GM12878 (cell line): ENCODE results near the gene SYNPR. TPM values are rescaled to one million over a fixed set of nuclear protein-coding genes. Genes with fewer than 3 reads are reported as not detected.
A peak's percentile ranks its signal among the peaks of the same experiment; 100 is the strongest.

ENCODE experiments used
- ATAC-seq: fragments of 200-7000 bp; cut with Tn5 transposase; 3 replicates; pipeline ENCODE4 v1.9.1; 2020; ENCODE audit warnings: mild to moderate bottlenecking, moderate library complexity
- BruUV-seq: library from RNA; stranded (reverse); fragments of 400-500 nt; replicated peaks from 2 replicates; lab custom pipeline; 2021; lab: Mats Ljungman, UMichigan
- CTCF ChIA-PET: fragments of 300-600 bp; sonication (Branson Sonifier 250); formaldehyde crosslinking; extraction: SDS; loops from one replicate; lab custom pipeline; 2021; ENCODE audit warnings: inconsistent platforms; lab: Yijun Ruan, JAX
- POLR2A ChIA-PET: fragments of 350-600 bp; formaldehyde crosslinking; extraction: SDS; loops from one replicate; lab custom pipeline; 2021; ENCODE audit warnings: inconsistent platforms; lab: Charles Lee
- RAD21 ChIA-PET: fragments of 300-600 bp; sonication (Branson Sonifier 250); formaldehyde crosslinking; loops from one replicate; lab custom pipeline; 2023; ENCODE audit warnings: antibody characterized with exemption; ENCODE audit not compliant: unreplicated experiment; lab: Charles Lee
- SMC1A ChIA-PET: fragments of 300-600 bp; sonication (Branson Sonifier 250); formaldehyde crosslinking; loops from one replicate; lab custom pipeline; 2023; ENCODE audit not compliant: unreplicated experiment, uncharacterized antibody; lab: Charles Lee
- DNase-seq: peaks from one replicate; pipeline ENCODE4 v3.0.0-alpha.2; 2011; ENCODE audit warnings: low read depth, low spot score
- FAIRE-seq: peaks from 3 replicates; lab custom pipeline; 2011; peaks lifted over from hg19 to GRCh38; lab: Jason Lieb, UNC
- H2AFZ ChIP-seq: 2 replicates; pipeline ENCODE4 v1.6.0; 2011; ENCODE audit warnings: low read depth, low read length, control low read depth; ENCODE audit not compliant: control insufficient read depth
- H3K27ac ChIP-seq: 2 replicates; pipeline ENCODE4 v1.5.1; 2011; ENCODE audit warnings: control low read depth; ENCODE audit not compliant: control insufficient read depth, insufficient read depth
- H3K27me3 ChIP-seq, 2 experiments: replicated peaks in 1 of 2; 2 replicates each; pipeline versions ENCODE4 v1.6.0 to v1.6.1; 2011; ENCODE audit warnings: low read length in 1 of 2; ENCODE audit not compliant: control insufficient read depth in 2 of 2, insufficient read depth in 2 of 2
- H3K36me3 ChIP-seq, 2 experiments: 2 replicates each; pipeline ENCODE4 v1.5.1; 2011; ENCODE audit warnings: low read length in 1 of 2; ENCODE audit not compliant: control insufficient read depth in 2 of 2, insufficient read depth in 2 of 2
- H3K4me1 ChIP-seq: 2 replicates; pipeline ENCODE4 v1.6.1; 2011; ENCODE audit warnings: mild to moderate bottlenecking, low read length, moderate library complexity, mixed read lengths; ENCODE audit not compliant: control insufficient read depth, insufficient read depth
- H3K4me2 ChIP-seq: 2 replicates; pipeline ENCODE4 v1.6.0; 2011; ENCODE audit warnings: control low read depth; ENCODE audit not compliant: control insufficient read depth, insufficient read depth
- H3K4me3 ChIP-seq: fragments of 200-600 bp; sonication (generic); 2 replicates; pipeline ENCODE4 v1.5.1; 2016
- H3K79me2 ChIP-seq: 2 replicates; pipeline ENCODE4 v1.6.0; 2011; ENCODE audit warnings: low read length; ENCODE audit not compliant: control insufficient read depth, insufficient read depth
- H3K9ac ChIP-seq: 2 replicates; pipeline ENCODE4 v1.8.0; 2011; ENCODE audit warnings: low read length, control low read depth, mixed read lengths; ENCODE audit not compliant: control insufficient read depth, insufficient read depth
- H3K9me3 ChIP-seq: replicated peaks from 3 replicates; pipeline ENCODE4 v1.5.1; 2011; ENCODE audit warnings: mild to moderate bottlenecking, low read length; ENCODE audit not compliant: control insufficient read depth, insufficient read depth
- H4K20me1 ChIP-seq: 2 replicates; pipeline ENCODE4 v1.6.0; 2011; ENCODE audit not compliant: control insufficient read depth, insufficient read depth
- ETV6 ChIP-seq, 2 experiments: fragments of 450-650 bp in 1 of 2; IDR thresholded peaks in 1 of 2; conservative IDR thresholded peaks in 1 of 2; 2 replicates each; pipeline ENCODE4 v1.6.1; 2014; ENCODE audit warnings: antibody characterized with exemption in 1 of 2, borderline replicate concordance in 1 of 2, low read depth in 1 of 2, mild to moderate bottlenecking in 1 of 2, moderate library complexity in 1 of 2
- GABPA ChIP-seq: IDR thresholded peaks from 2 replicates; pipeline ENCODE4 v1.6.1; 2014; ENCODE audit warnings: antibody characterized with exemption, low read depth, mild to moderate bottlenecking, inconsistent platforms
- NFXL1 ChIP-seq: fragments of 450-650 bp; IDR thresholded peaks from 2 replicates; pipeline ENCODE4 v1.6.1; 2017; ENCODE audit warnings: antibody characterized with exemption, mild to moderate bottlenecking, borderline replicate concordance
- RAD21 ChIP-seq: IDR thresholded peaks from 2 replicates; pipeline ENCODE4 v1.6.1; 2011; ENCODE audit warnings: mild to moderate bottlenecking, low read depth, low read length, moderate library complexity; ENCODE audit not compliant: insufficient read depth
- RBBP5 ChIP-seq: fragments of 200-600 bp; sonication (generic); conservative IDR thresholded peaks from 2 replicates; pipeline ENCODE4 v1.6.1; 2016
- SMC3 ChIP-seq: IDR thresholded peaks from 2 replicates; pipeline ENCODE4 v1.6.1; 2011; ENCODE audit warnings: low read length, improper control_type of control experiment, borderline replicate concordance
- YY1 ChIP-seq: IDR thresholded peaks from 2 replicates; pipeline ENCODE4 v1.6.1; 2011; ENCODE audit warnings: low read depth, mild to moderate bottlenecking, low read length
- WGBS: methylation state at CpG from one replicate; pipeline ENCODE4 v1.1.6; 2016; ENCODE audit warnings: low lambda C conversion rate; ENCODE audit not compliant: insufficient replicate concordance, insufficient coverage; ENCODE audit errors: missing lambda C conversion rate; 5-methylcytosine and 5-hydroxymethylcytosine counted together
- in situ Hi-C: fragments of 300-500 bp; cut with MboI; formaldehyde crosslinking; loops from 9 replicates; pipeline ENCODE4 v1.14.3; 2018; ENCODE audit warnings: mixed read lengths
- intact Hi-C: fragments of 100-400 bp; cut with micrococcal nuclease; formaldehyde crosslinking; loops from one replicate; pipeline ENCODE4 v1.14.2; 2022; ENCODE audit not compliant: unreplicated experiment
- polyA plus RNA-seq, 11 experiments: library from polyadenylated mRNA; depleted of rRNA in 4 of 11; unstranded in 6 of 11; stranded (reverse) in 5 of 11; fragments of >200 nt; fragmentation: Nextera tagmentation in 4 of 11; fragmentation: Illumina TruSeq in 1 of 11; extraction: Ambion mirVana in 4 of 11; extraction: Trizol in 1 of 11; gene quantifications; 1 replicate in 1 of 11; 2 replicates in 10 of 11; pipeline versions ENCODE4 v1.2.1 to v1.2.3, GENCODE V29; 2011 to 2016; ENCODE audit warnings: inconsistent platforms in 2 of 11, missing spikeins in 2 of 11, low read depth in 1 of 11
- total RNA-seq, 4 experiments: library from RNA; depleted of rRNA in 3 of 4; stranded (reverse); fragments of >200 nt in 3 of 4; fragmentation: Illumina TruSeq in 1 of 4; extraction: Trizol in 1 of 4; gene quantifications; 2 replicates each; pipeline versions ENCODE4 v1.2.1 to v1.2.3, GENCODE V29; 2013 to 2021
- TF ChIP-seq, protein P1 (sequence below), 3 experiments: IDR thresholded peaks in 2 of 3; conservative IDR thresholded peaks in 1 of 3; 2 replicates each; pipeline ENCODE4 v1.5.1; 2011; ENCODE audit warnings: low read depth in 3 of 3, low read length in 3 of 3, mild to moderate bottlenecking in 3 of 3, control low read depth in 2 of 3, moderate library complexity in 2 of 3, inconsistent platforms in 1 of 3, mixed read lengths in 1 of 3; ENCODE audit not compliant: control insufficient read depth in 2 of 3, insufficient read depth in 1 of 3; ENCODE audit errors: extremely low read depth in 1 of 3
- TF ChIP-seq, protein P2 (sequence below): IDR thresholded peaks from 2 replicates; pipeline ENCODE4 v1.6.1; 2011; ENCODE audit warnings: low read depth, mild to moderate bottlenecking, low read length, moderate library complexity, borderline replicate concordance; ENCODE audit errors: extremely low read depth

The SYNPR gene
- total and polyA plus RNA-seq, 10 of the 15 experiments (the other 5 are each of a cell fraction or from before 2014, with no cell fraction given) = not detected

DNA sequence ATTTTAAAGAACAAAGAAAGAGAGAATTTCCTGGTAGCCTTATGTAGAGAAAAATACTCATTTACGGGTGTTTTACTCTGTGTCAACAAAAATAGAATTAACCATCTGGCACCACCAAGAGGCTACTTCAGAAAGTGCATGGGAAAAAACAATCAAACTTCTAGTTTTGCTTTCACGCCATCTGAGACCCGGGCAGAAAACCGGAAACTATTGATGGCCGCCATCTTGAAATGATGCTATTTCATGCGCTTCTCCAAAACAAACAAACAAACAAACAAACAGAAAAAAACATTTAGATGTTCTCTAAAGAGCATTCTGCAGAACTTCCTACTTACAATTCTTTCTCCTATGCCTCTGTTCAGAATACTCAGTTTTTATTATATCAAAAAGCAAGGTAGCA lies 49.4 kb upstream of the SYNPR start:
- ChIA-PET POLR2A (no interaction called here), RAD21 (no interaction called here), SMC1A (interaction anchor here (2.0 kb wide), 1 partner anchor 563 kb away, joined by 8 read pairs; no protein-coding TSS in a partner anchor), CTCF (interaction anchor here (0.9 to 1.6 kb wide), 6 partner anchors 12 to 899 kb away, joined by 3 to 7 read pairs (median 5); no protein-coding TSS in a partner anchor)
- no peaks in the 10 kb centered on the region for H3K4me1 ChIP-seq
- peak; percentile 84 for ATAC-seq
- H3K36me3 ChIP-seq = no peaks in the 10 kb centered on the region
- no peak overlapping the region for H3K27ac ChIP-seq
- H3K9ac ChIP-seq = no peak overlapping the region
- in situ Hi-C loops = loop anchor here (5.0 kb wide), 1 partner anchor 561 kb away; no protein-coding TSS in a partner anchor
- no peak for FAIRE-seq
- no peaks in the 10 kb centered on the region; the same call in 2 of the 3 replicates for H3K9me3 ChIP-seq
- no TSS peak for BruUV-seq
- H3K4me3 ChIP-seq = no peak overlapping the region
- no peak for DNase-seq
- H3K79me2 ChIP-seq = no peaks in the 10 kb centered on the region
- intact Hi-C loops = loop anchor here (2.0 kb wide), 1 partner anchor 604 kb away; no protein-coding TSS in a partner anchor
- H4K20me1 ChIP-seq = no peaks in the 10 kb centered on the region
- peak overlapping the region; percentile 7; the same call in 1 of the 2 replicates for H3K4me2 ChIP-seq
- TF ChIP-seq RAD21 (peak; percentile 50; the same call in 1 of the 2 replicates), SMC3 (peak; percentile 38; the same call in 1 of the 2 replicates), GABPA (0 out of 2 replicates have a peak, but pooled peaks have one; percentile 57), RBBP5 (no peak), NFXL1 (no peak), YY1 (peak; percentile 92), ETV6 (conservative IDR thresholded peaks at IDR 0.05 in 1 of 2, IDR thresholded peaks at IDR 0.05 in 1 of 2; ENCODE audit: borderline replicate concordance in 1 of 2, low read depth in 1 of 2) (peak in 1 of 2 experiments; percentile 91; a peak in 2 of 4 replicates)
- TF ChIP-seq, protein P1, sequence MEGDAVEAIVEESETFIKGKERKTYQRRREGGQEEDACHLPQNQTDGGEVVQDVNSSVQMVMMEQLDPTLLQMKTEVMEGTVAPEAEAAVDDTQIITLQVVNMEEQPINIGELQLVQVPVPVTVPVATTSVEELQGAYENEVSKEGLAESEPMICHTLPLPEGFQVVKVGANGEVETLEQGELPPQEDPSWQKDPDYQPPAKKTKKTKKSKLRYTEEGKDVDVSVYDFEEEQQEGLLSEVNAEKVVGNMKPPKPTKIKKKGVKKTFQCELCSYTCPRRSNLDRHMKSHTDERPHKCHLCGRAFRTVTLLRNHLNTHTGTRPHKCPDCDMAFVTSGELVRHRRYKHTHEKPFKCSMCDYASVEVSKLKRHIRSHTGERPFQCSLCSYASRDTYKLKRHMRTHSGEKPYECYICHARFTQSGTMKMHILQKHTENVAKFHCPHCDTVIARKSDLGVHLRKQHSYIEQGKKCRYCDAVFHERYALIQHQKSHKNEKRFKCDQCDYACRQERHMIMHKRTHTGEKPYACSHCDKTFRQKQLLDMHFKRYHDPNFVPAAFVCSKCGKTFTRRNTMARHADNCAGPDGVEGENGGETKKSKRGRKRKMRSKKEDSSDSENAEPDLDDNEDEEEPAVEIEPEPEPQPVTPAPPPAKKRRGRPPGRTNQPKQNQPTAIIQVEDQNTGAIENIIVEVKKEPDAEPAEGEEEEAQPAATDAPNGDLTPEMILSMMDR (IDR thresholded peaks at IDR 0.05 in 2 of 3, conservative IDR thresholded peaks at IDR 0.05 in 1 of 3; ENCODE audit: control insufficient read depth in 2 of 3, extremely low read depth in 1 of 3, insufficient read depth in 1 of 3, low read depth in 3 of 3, low read length in 3 of 3) = peak; percentile 23 to 48 (median 47); a peak in 4 of 6 replicates
- TF ChIP-seq, protein P2, sequence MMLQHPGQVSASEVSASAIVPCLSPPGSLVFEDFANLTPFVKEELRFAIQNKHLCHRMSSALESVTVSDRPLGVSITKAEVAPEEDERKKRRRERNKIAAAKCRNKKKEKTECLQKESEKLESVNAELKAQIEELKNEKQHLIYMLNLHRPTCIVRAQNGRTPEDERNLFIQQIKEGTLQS = no peak
- H3K27me3 ChIP-seq = no peaks in the 10 kb centered on the region
- 19% methylated on average over 6 of the region's 6 CpGs for WGBS
- H2AFZ ChIP-seq = peak overlapping the region; percentile 74
